Fibroblast of pulmonary artery (primary cell): ENCODE data around the gene SCN1A.

ENCODE experiments used
- DNase-seq: peaks from one replicate; pipeline ENCODE4 v3.0.0-alpha.2; 2010; ENCODE audit warnings: low read depth
- H3K4me3 ChIP-seq: replicated peaks from 2 replicates; pipeline ENCODE4 v1.5.1; 2011; ENCODE audit warnings: low read depth, mild to moderate bottlenecking, control low read depth, low read length, moderate library complexity
- CTCF ChIP-seq: IDR thresholded peaks from 2 replicates; pipeline ENCODE4 v1.5.1; 2011; ENCODE audit warnings: mild to moderate bottlenecking, control low read depth, low read length, inconsistent platforms; ENCODE audit errors: missing control alignments

Gene SCN1A

GRCh38 chr2:166158546-166158945 is 30.7 kb upstream of the SCN1A start:
- no peak for DNase-seq
- TF ChIP-seq CTCF: no peak
- H3K4me3 ChIP-seq: no peak overlapping the region

DNA sequence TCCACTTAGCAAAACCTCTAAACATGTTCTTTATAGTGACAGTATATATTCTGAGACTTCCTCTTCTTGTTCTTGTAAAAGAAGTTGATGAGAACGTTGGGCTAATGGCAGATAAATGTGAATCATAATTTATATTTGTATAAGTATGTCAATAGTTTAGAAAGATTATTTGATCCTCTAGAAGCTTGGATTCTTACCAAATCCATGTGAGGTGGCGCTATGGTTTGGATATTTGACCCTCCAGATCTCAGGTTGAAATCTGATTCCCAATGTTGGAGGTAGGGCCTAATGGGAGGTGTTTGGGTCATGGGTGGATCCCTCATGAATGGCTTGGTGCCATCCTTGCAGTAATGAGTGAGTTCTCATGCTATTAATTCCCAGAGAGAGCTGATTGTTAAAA is 29.8 kb upstream of the SCN1A start:
- TF ChIP-seq CTCF: no peak

DNA sequence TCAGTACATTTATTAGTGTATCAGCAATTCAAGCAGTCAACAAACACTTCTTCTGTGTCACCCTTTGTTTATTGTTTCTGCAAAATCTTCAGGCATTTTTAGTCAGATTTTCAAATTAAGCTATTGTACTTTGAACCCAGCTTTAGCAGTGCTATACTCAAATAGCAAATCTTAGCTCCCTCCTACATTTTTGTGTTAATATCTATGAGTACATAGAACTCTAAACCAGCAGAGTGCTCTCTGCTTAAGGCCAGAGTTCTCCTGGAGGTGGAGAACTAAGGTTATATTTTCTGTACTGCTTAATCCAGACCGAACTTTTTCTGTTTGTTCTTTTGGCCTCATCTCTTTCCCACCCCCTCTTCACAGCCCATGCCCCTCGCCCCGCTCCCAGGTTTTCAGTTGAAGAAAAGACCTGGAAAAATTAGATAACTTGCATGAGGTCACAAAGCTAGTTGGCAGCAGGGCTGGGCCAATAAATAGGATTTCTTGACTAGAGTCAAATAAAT is 29.2 kb upstream of the SCN1A start:
- no peak for DNase-seq
- TF ChIP-seq CTCF: no peak
- no peak overlapping the region for H3K4me3 ChIP-seq

More for the DNA sequence above, 29.8 kb upstream of the SCN1A start:
- DNase-seq: no peak
- no peak overlapping the region for H3K4me3 ChIP-seq

DNA sequence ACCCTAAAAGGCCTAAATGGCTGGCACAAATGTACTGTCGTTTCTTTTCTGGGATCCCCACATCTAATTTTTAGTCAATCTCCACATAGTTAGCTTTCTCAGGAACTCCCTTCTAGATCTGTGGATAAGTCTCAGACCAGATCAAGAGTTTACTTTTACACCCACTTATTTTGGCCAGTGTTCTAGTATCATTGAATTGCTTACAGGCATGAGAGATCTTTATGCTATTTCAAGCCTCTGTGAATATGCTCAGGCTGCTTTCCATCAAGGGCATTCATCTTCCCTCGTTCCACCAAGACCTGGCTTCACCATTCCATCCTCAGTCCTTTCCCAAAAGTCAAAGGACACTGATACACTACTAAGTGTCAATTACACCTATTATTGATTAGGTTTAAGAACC is 27.8 kb upstream of the SCN1A start:
- no peak overlapping the region for H3K4me3 ChIP-seq
- no peak for DNase-seq
- no peak for TF ChIP-seq CTCF

GRCh38 chr2:166154685-166155338 is 27.0 kb upstream of the SCN1A start:
- DNase-seq: no peak
- no peak for TF ChIP-seq CTCF

DNA sequence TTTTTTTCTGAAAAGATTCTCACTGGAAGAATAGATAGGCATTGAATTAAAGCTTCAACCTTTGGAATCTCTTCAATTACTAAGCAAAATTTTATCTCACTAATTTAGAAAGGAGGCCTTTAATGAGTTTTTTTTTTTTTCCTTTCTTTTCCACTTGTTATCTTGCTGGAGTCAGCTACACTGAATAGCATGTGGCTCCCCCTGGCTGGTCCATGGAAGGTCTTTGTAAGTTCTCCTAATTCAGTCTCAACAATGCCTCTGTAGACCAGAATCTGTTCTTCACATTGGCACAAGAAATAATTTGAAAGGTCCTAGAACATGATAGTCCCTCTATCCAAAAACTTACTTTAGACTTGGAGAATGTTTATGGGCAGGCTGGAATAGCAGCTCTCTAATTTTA is 24.2 kb upstream of the SCN1A start:
- no peak overlapping the region for H3K4me3 ChIP-seq
- TF ChIP-seq CTCF: no peak
- DNase-seq: no peak

More at GRCh38 chr2:166154685-166155338, 27.0 kb upstream of the SCN1A start:
- H3K4me3 ChIP-seq: no peak overlapping the region
